HepG2 (cell line): ENCODE data around the gene UQCR11. TPM values are rescaled to one million over a fixed set of nuclear protein-coding genes. Genes with fewer than 3 reads are reported as not detected.

ENCODE experiments used
- AKAP8 ChIP-seq: sonication (generic); formaldehyde crosslinking; IDR thresholded peaks from 2 replicates; pipeline ENCODE4 v1.5.1; 2020; ENCODE audit warnings: mild to moderate bottlenecking, missing genetic modification reagents
- GABPB1 ChIP-seq: IDR thresholded peaks from 2 replicates; pipeline ENCODE4 v1.6.1; 2016; ENCODE audit warnings: mild to moderate bottlenecking, missing genetic modification reagents, moderate library complexity, missing compliant biosample characterization
- KDM1A ChIP-seq: IDR thresholded peaks from 2 replicates; pipeline ENCODE4 v1.6.1; 2016; ENCODE audit warnings: missing compliant biosample characterization
- KDM2A ChIP-seq: sonication (generic); formaldehyde crosslinking; IDR thresholded peaks from 2 replicates; pipeline ENCODE4 v1.4.0; 2020; ENCODE audit warnings: low read depth, missing genetic modification reagents, borderline replicate concordance
- NCOA5 ChIP-seq: sonication (generic); formaldehyde crosslinking; IDR thresholded peaks from 2 replicates; pipeline ENCODE4 v1.4.0; 2020; ENCODE audit warnings: missing genetic modification reagents
- REPIN1 ChIP-seq: sonication (generic); formaldehyde crosslinking; IDR thresholded peaks from 2 replicates; pipeline ENCODE4 v1.8.0; 2022; ENCODE audit warnings: missing genetic modification reagents, low read depth, mild to moderate bottlenecking, borderline replicate concordance
- SP4 ChIP-seq: sonication (generic); formaldehyde crosslinking; IDR thresholded peaks from 2 replicates; pipeline ENCODE4 v1.8.1; 2023; ENCODE audit warnings: mild to moderate bottlenecking, missing genetic modification reagents
- TP53 ChIP-seq: sonication (generic); formaldehyde crosslinking; conservative IDR thresholded peaks from 2 replicates; pipeline ENCODE4 v1.4.0; 2020; ENCODE audit warnings: missing genetic modification reagents
- ZMYM3 ChIP-seq: sonication (generic); formaldehyde crosslinking; IDR thresholded peaks from 2 replicates; pipeline ENCODE4 v1.5.1; 2020; ENCODE audit warnings: mild to moderate bottlenecking, missing genetic modification reagents
- ZNF234 ChIP-seq: sonication (generic); formaldehyde crosslinking; conservative IDR thresholded peaks from 2 replicates; pipeline ENCODE4 v1.5.1; 2020; ENCODE audit warnings: mild to moderate bottlenecking, missing genetic modification reagents
- ZNF484 ChIP-seq: sonication (generic); formaldehyde crosslinking; IDR thresholded peaks from 2 replicates; pipeline ENCODE4 v1.5.1; 2020; ENCODE audit warnings: mild to moderate bottlenecking, low read depth, missing genetic modification reagents, borderline replicate concordance
- ZNF75D ChIP-seq: sonication (generic); formaldehyde crosslinking; IDR thresholded peaks from 2 replicates; pipeline ENCODE4 v1.8.1; 2023; ENCODE audit warnings: missing genetic modification reagents, mild to moderate bottlenecking, borderline replicate concordance
- polyA plus RNA-seq, 8 experiments: library from polyadenylated mRNA; depleted of rRNA in 3 of 8; stranded (reverse) in 7 of 8; unstranded in 1 of 8; fragments of >200 nt; fragmentation: Illumina TruSeq in 4 of 8; extraction: Trizol in 4 of 8; gene quantifications; 2 replicates each; pipeline versions ENCODE4 v1.2.1 to v1.2.3, GENCODE V29; 2011 to 2016; ENCODE audit warnings: low read depth in 4 of 8, missing spikeins in 1 of 8, mixed read lengths in 1 of 8; ENCODE audit not compliant: insufficient read depth in 1 of 8
- total RNA-seq, 5 experiments: library from RNA; depleted of rRNA; stranded (reverse); fragments of >200 nt; fragmentation: Illumina TruSeq; extraction: Trizol; gene quantifications; 2 replicates each; pipeline ENCODE4 v1.2.3, GENCODE V29; 2016; ENCODE audit warnings: low read depth in 1 of 5
- TF ChIP-seq, protein P1 (sequence below): sonication (generic); formaldehyde crosslinking; IDR thresholded peaks from one replicate; pipeline ENCODE4 v1.5.1; 2020; ENCODE audit warnings: mild to moderate bottlenecking, missing genetic modification reagents; ENCODE audit errors: not compliant biosample characterization
- TF ChIP-seq, protein P2 (sequence below): sonication (generic); formaldehyde crosslinking; IDR thresholded peaks from 2 replicates; pipeline ENCODE4 v1.4.0; 2020; ENCODE audit warnings: missing genetic modification reagents, borderline replicate concordance
- TF ChIP-seq, protein P3 (sequence below): sonication (generic); formaldehyde crosslinking; IDR thresholded peaks from 2 replicates; pipeline ENCODE4 v1.5.0; 2020; ENCODE audit warnings: missing genetic modification reagents

UQCR11 gene
- total and polyA plus RNA-seq, 2 of the 13 experiments (the other 11 are each of a cell fraction or from before 2014, with no cell fraction given), result 125 to 214 TPM

DNA sequence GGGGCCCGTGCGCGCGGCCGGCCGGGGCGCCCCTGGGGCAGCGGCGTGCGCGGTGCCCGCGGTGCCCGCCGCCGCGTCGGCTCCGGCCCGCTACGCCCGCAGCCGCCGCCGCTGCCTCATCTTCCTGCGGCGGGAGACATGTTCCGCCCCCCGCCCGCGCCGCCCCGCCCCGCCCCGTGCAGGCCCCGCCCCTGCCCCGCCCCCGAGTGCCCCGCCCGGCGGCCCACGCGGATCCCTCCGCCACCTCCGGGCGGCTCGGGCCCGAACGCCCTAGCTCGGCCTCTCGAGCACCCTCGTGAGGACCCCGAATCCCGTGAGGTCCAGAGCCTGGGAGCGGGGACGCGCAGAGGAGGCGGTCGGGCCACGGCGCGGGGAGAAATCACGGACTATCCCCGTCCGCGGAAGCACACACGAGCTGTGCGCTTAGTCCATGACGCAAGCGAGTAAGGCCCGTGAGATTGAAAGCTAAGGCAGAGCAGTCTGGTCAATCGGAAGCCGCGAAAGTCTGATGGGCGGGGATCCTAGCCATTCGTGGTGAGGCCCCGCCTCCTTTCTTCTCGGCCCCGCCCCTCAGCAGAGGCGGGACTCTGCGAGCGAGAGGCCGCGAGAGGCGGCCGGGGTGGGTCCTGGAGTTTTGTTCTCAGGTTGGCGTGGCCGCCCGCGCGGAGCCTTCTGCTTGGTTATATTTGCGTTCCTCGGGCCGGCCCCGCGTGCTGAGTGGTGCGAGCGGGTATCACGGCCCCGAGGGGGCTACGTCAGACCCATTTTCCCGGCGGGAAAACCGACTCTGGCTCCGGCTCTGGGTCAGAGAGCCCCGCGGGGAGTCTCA lies 47.4 kb upstream of the UQCR11 start, which contains the start of gene TCF3 (continued):
- TF ChIP-seq, protein P1, sequence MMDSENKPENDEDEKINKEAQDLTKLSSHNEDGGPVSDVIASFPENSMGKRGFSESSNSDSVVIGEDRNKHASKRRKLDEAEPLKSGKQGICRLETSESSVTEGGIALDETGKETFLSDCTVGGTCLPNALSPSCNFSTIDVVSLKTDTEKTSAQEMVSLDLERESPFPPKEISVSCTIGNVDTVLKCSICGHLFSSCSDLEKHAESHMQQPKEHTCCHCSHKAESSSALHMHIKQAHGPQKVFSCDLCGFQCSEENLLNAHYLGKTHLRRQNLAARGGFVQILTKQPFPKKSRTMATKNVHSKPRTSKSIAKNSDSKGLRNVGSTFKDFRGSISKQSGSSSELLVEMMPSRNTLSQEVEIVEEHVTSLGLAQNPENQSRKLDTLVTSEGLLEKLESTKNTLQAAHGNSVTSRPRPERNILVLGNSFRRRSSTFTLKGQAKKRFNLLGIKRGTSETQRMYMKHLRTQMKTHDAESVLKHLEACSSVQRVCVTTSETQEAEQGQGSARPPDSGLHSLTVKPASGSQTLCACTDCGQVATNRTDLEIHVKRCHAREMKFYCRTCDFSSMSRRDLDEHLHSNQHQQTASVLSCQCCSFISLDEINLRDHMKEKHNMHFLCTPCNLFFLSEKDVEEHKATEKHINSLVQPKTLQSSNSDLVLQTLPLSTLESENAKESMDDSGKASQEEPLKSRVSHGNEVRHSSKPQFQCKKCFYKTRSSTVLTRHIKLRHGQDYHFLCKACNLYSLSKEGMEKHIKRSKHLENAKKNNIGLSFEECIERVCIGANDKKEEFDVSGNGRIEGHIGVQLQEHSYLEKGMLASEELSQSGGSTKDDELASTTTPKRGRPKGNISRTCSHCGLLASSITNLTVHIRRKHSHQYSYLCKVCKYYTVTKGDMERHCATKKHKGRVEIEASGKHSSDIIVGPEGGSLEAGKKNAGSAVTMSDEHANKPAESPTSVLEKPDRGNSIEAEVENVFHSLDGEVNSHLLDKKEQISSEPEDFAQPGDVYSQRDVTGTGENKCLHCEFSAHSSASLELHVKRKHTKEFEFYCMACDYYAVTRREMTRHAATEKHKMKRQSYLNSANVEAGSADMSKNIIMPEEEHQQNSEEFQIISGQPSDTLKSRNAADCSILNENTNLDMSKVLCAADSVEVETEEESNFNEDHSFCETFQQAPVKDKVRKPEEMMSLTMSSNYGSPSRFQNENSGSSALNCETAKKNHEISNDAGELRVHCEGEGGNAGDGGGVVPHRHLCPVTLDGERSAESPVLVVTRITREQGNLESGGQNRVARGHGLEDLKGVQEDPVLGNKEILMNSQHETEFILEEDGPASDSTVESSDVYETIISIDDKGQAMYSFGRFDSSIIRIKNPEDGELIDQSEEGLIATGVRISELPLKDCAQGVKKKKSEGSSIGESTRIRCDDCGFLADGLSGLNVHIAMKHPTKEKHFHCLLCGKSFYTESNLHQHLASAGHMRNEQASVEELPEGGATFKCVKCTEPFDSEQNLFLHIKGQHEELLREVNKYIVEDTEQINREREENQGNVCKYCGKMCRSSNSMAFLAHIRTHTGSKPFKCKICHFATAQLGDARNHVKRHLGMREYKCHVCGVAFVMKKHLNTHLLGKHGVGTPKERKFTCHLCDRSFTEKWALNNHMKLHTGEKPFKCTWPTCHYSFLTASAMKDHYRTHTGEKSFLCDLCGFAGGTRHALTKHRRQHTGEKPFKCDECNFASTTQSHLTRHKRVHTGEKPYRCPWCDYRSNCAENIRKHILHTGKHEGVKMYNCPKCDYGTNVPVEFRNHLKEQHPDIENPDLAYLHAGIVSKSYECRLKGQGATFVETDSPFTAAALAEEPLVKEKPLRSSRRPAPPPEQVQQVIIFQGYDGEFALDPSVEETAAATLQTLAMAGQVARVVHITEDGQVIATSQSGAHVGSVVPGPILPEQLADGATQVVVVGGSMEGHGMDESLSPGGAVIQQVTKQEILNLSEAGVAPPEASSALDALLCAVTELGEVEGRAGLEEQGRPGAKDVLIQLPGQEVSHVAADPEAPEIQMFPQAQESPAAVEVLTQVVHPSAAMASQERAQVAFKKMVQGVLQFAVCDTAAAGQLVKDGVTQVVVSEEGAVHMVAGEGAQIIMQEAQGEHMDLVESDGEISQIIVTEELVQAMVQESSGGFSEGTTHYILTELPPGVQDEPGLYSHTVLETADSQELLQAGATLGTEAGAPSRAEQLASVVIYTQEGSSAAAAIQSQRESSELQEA, result no peak
- TF ChIP-seq AKAP8 (CRISPR knock-in tag) (no peak), KDM1A (CRISPR knock-in tag) (peak; percentile 89; the same call in 1 of the 2 replicates), GABPB1 (CRISPR knock-in tag) (peak; percentile 87), ZNF484 (CRISPR knock-in tag) (no peak), SP4 (peak; percentile 100), KDM2A (peak; percentile 88), NCOA5 (CRISPR knock-in tag) (no peak), TP53 (CRISPR knock-in tag) (peak; percentile 72; the same call in 1 of the 2 replicates), ZNF234 (CRISPR knock-in tag) (no peak), REPIN1 (no peak), ZMYM3 (CRISPR knock-in tag) (peak; percentile 98), ZNF75D (CRISPR knock-in tag) (no peak)
- TF ChIP-seq, protein P2, sequence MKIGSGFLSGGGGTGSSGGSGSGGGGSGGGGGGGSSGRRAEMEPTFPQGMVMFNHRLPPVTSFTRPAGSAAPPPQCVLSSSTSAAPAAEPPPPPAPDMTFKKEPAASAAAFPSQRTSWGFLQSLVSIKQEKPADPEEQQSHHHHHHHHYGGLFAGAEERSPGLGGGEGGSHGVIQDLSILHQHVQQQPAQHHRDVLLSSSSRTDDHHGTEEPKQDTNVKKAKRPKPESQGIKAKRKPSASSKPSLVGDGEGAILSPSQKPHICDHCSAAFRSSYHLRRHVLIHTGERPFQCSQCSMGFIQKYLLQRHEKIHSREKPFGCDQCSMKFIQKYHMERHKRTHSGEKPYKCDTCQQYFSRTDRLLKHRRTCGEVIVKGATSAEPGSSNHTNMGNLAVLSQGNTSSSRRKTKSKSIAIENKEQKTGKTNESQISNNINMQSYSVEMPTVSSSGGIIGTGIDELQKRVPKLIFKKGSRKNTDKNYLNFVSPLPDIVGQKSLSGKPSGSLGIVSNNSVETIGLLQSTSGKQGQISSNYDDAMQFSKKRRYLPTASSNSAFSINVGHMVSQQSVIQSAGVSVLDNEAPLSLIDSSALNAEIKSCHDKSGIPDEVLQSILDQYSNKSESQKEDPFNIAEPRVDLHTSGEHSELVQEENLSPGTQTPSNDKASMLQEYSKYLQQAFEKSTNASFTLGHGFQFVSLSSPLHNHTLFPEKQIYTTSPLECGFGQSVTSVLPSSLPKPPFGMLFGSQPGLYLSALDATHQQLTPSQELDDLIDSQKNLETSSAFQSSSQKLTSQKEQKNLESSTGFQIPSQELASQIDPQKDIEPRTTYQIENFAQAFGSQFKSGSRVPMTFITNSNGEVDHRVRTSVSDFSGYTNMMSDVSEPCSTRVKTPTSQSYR (CRISPR knock-in tag), result no peak; the same call in 1 of the 2 replicates
- TF ChIP-seq, protein P3, sequence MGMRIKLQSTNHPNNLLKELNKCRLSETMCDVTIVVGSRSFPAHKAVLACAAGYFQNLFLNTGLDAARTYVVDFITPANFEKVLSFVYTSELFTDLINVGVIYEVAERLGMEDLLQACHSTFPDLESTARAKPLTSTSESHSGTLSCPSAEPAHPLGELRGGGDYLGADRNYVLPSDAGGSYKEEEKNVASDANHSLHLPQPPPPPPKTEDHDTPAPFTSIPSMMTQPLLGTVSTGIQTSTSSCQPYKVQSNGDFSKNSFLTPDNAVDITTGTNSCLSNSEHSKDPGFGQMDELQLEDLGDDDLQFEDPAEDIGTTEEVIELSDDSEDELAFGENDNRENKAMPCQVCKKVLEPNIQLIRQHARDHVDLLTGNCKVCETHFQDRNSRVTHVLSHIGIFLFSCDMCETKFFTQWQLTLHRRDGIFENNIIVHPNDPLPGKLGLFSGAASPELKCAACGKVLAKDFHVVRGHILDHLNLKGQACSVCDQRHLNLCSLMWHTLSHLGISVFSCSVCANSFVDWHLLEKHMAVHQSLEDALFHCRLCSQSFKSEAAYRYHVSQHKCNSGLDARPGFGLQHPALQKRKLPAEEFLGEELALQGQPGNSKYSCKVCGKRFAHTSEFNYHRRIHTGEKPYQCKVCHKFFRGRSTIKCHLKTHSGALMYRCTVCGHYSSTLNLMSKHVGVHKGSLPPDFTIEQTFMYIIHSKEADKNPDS, result no peak
